GM12874 (cell line): ENCODE results near the gene RPUSD2.

Experiments
- CTCF ChIP-seq: IDR thresholded peaks from 2 replicates; pipeline ENCODE4 v1.5.1; 2011; ENCODE audit warnings: low read depth, mild to moderate bottlenecking, control low read depth, low read length, moderate library complexity; ENCODE audit not compliant: insufficient read depth

Gene RPUSD2

GRCh38 chr15:40538976-40539375 is 30.1 kb upstream of the RPUSD2 start:
- TF ChIP-seq CTCF: no peak

DNA sequence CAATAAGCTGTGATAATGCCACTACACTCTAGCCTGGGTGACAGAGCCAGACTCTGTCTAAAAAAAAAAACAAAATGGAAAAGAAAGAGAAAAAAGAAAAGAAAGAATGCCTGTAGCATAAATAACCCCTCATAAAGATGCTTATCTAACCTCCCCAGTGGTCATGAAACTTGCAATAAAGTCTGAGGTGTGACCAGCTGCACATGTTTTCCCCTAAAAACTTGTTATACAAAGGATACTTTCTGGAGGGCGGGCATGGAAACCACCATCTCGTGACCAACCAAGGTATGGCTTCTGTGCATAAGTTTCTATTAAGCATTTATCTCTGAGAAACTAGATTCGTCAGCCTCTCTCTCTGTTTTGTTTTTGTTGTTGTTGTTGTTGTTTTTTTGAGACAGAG is 26.0 kb upstream of the RPUSD2 start:
- no peak for TF ChIP-seq CTCF

DNA sequence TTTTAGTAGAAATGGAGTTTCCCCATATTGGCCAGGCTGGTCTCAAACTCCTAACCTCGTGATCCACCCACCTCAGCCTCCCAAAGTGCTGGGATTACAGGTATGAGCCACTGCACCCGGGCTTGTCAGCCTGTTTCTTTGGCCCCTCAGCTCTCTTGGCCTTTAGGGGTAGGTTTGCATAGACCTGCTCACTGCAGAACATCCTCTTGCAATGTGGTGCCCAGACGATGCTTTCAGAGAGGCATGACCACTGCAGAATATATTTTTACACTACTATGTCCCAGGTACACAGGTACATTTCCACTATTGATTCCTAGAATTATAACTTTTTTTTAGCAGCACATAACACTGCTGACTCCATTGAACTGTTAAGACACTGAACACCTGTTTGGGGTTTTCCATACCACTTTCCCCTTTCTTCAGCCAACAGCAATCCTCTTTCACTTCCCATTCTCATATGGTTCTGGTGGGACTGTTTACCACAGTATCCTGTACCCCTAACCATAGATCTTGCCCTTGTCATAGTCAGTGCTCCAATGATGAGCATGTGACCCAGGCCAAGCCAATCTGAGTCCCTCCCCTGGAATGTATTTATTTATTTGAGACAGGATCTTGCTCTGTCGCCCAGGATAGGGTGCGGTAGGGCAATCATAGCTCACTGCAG is 25.3 kb upstream of the RPUSD2 start:
- no peak for TF ChIP-seq CTCF

- TF ChIP-seq CTCF: peak; percentile 40
Measured at GRCh38 chr15:40545457-40545856, 23.6 kb upstream of the RPUSD2 start.

DNA sequence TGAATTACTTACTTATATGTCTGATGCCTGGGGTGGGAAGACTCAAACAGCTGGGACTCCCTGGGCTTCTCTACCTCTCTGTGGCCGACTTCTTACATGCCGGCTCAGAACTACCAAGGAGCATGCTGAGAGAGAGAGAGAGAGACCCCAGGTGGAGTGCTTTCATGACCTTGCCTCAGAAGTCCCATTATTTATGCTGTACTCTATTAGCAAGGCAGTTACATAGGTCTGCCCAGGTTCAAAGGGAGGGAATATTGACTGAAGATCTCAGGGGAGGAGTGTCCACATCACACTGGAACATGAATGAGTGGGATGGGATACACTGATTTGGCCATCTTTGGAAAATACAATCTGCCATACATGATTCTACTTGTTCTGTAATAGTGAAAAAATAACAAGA is 20.5 kb upstream of the RPUSD2 start:
- TF ChIP-seq CTCF: no peak

DNA sequence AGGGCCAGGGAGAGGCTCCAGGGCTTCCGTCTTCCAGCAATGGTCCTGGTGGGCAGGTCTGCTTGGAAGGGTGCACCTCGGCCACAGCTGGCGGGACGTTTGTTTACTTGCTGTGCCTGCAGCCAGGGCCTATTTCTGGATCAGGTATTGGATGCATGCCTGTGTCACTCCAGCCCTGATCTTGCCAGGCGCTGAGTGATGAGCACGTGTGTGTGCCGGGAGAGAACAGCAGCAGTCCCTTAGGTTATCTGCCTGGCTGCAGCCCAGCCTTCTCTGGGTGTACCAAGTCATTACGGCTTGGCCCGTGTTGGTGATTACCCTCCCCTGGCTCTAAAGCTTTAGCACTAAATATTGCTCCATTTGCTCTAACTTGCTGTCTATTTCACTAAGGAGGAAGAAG is 19.2 kb upstream of the RPUSD2 start:
- TF ChIP-seq CTCF: no peak

GRCh38 chr15:40550341-40551037 is 18.6 kb upstream of the RPUSD2 start:
- no peak for TF ChIP-seq CTCF
